GM21360 (cell line): Measurements from ENCODE around the gene MTG2.

Source experiments
- ATAC-seq: cut with Tn5 transposase; IDR thresholded peaks from one replicate; pipeline ENCODE4 v1.9.1; 2021; ENCODE audit warnings: mild to moderate bottlenecking, moderate library complexity; ENCODE audit not compliant: unreplicated experiment

MTG2 gene

DNA sequence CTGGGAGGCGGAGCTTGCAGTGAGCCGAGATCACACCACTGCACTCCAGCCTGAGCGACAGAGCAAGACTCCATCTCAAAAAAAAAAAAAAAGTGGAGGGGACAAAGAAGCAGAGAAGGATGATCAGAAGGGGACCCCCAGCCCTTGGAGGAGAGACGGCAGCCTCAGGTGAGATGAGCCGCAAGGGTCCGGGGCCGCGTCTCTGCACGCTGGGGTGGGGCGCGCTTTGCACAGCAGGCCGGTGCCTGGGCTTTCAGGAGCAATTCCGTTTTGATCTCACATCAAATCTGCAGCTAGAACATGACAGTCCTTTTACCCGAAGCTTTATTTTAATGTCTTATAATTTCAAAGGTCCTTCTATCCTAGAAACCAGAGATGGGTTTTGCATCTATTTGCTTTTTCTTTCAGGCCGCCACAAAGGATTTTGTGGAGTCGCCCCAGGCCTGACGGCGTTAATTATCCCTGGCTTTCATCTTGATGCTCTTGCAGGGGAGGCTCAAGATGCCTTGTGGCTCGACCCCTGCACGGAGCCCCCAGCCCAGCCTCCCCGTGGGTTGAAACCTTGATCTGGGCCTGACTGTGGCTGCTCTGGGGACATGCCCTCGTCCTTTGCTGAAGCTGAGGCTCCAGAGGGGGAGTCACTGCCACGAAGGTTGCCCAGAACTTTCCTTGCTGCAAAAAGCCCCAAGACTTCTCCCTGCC lies 20.0 kb downstream of the MTG2 start:
- no peak for ATAC-seq

GRCh38 chr20:62203378-62204030 lies 20.7 kb downstream of the MTG2 start:
- no peak for ATAC-seq

- ATAC-seq, result no peak
These were observed 23.0 kb downstream of the MTG2 start for GRCh38 chr20:62205618-62206387.

DNA sequence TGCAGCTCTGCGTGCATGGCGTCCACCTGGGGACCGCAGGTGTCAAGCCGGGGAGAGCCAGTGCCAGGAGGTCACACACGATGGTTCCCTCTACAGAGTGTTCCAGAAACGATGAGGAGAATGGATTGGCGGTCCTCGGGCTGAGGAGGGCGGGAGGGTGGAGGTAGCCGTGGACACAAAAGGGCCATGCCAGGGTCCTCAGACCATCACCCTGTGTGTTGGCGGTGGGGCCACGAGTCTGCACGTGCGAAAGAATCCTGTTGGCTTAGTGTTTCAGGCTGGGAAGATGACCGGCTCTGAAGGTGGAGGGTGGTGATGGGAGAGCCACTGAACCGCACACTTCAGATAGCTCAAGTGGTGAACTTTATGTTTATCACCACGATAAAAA lies 23.6 kb downstream of the MTG2 start:
- ATAC-seq, result no peak

GRCh38 chr20:62208061-62208794 lies 25.4 kb downstream of the MTG2 start:
- no peak for ATAC-seq

DNA sequence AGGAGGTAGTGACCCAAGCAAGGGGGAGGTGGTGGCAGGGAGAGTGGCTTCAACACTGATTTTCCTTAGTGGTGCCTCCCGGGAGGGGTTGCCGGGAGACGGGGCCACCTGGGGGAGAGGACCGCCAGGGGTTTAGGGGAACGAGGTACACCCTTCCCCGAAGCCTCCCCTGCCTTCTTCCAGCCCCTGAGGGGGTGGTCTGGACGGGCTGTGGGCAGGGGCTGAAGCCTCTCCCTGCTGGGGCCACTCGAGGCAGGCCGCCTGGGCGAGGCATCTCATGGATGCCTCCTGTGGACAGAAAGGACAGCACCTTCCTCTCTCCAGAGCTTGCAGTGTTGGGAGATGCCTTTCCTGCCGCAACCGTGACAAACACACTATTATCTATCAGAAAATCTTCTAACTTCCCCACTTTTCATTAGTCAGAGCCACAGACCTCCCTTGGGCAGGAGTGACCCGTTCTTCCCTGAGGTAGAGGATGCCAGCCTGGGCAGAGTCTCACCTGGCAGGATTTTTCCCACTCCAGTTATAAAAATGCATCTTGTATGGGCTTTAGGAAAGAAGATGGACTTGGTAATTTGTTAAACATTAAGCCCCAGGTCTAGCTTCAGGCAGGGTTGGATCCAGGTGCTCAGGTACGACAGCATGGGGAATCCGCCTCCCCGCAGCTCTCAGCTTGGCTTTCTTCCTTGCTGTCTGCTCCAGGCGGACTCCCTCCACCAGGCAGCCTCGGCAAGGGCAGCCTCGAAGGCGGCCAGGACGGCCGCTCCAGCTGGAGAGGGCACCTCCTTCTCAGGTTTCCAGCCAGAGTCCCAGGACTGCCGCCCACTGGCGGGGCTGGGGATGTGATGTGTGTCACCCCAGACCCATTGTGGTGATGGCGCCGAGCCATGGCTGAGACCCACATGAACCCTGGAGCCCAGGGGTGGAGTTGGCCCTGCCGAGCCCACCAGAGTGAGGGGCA lies 26.2 kb downstream of the MTG2 start:
- no peak for ATAC-seq

DNA sequence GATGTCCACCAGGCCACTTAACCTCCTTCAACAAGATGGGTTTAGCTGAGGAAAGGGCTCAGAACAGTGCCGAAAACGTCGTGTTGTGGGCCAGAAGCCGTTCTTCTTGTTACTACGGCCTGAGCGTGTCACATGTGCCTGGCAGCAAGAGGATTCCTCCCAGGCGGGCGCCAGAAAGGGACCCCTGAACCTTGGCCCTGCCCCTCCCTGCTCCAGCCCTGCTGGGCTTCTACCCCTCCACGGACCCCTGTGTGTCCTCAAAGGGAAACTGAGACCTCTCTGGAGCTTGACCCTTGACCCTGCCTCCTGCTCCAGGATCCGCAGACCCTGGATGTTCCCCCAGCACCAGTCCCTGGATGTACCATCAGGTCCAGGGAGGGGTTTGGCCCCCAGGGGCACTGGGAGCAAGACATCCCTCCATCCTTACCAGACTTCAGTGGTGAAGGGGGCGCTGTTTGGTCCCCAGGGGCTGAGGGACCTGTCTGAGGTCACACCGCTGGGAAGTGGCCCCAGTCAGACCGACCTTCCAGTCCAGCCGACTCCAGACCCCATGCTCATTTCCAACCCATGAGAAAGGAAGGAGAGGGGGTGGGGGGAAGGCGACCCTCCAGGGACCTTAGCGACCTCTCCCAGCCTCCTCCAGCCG lies 27.1 kb downstream of the MTG2 start:
- ATAC-seq, result no peak

GRCh38 chr20:62210496-62210855 lies 27.6 kb downstream of the MTG2 start:
- no peak for ATAC-seq

DNA sequence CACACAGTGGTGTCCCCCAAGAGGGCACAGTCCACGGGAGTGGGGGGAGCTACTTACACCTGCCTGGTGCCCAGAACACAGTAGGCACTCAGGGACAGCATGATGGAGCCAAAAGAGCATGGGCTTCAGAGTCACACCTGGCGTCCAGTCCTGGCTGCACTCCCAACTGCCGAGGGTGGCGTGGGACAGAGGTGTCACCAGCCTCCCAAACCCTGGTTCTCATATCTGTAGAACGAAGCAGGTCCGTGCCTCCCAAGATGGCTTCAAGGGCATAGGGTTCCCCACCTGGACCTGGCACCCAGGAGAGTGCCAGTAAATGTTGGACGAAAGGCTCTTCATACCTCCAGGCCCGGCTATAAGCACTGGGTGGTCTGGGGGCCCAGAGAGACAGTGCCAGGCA lies 28.4 kb downstream of the MTG2 start:
- no peak for ATAC-seq

DNA sequence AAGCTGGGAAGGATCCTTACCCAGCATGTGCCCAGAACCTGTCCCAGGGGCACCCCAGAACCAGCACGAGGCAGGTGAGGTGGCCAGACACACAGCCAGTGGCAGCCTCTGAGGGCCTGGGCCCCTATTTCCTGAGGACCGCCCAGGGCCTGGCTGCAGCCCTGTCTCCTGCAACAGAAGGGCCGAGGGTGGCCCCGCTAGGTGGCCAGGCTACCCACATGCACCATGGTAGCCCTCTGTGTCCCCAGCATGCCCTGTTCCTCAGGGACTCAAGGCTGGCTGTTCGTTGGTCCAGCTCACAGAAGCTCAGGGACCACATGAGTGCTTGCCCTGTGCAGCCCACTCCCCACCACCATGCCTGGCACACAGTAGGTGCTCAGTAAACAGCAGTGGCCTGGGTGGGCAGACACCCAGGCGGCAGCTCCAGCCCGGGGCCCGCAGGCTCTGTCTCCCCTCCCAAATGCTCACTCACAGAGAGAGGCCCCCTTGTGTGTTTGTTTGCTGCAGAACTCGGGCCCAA lies 29.0 kb downstream of the MTG2 start:
- no peak for ATAC-seq

GRCh38 chr20:62212299-62212698 lies 29.5 kb downstream of the MTG2 start:
- no peak for ATAC-seq

DNA sequence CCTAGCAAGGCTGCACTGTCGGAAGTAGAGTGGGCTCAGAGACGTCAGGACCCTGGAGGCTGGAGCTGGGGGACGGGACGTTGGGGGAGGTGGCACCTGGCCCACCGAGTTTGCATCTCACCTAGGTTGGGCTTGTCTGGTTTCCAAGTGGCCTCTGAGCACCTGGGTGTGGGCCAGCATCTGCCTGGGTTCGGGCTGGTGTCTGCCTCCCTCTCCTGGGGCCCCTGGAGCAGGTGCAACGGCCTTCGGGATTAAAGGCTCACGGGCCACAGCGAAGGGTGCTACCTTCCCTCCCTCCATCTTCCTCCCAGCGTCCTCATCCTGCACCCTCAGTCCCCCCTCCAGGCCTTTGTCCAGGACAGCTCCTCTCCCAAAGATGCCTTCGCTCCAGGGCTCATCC lies 31.2 kb downstream of the MTG2 start:
- no peak for ATAC-seq

DNA sequence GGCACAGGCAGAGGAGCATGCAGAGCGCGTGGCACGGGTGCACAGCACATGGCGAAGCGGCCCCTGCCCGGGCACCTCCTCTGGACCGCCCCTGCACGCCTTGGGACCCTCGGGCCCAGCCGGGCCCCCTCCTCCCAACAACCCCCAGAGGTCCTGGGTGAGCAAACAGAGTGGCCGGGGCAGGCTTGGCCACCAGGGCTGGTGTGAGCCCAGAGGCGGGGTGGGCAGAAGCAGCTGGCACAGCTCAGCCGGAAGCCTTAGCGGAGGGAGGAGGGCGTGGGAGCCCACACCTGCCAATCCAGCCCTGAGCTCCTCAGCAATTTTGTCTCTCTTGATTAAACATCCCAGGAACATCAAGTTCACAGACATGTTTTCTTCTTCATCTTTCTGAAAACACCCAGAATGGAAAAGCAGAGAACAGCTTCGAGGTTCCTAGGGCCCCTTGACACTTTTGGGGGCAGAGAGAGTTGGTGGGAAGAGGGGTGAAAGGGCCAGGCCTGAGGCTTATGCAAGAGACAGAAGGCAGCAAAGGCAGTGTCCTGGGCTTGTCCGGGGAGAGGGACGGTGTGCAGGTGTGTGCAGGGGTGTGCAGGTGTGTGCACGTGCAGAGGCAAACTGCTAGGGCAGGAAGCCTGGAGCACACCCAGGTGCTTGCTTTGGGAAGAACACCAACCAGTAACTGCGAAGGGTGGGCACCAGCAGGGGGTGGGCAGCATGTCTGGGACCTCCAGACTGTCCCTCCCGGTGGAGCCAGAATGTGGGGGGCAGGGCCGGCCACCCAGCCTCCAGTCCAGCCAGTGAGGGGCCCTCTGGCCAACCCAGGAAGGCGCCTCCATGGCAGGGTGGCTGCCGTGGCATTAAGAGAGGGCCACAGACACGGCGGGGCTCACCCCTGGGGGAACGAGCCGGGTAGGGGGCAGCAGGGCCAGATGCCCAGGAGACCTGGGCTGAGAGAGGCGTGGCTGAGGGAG lies 32.5 kb downstream of the MTG2 start:
- no peak for ATAC-seq

DNA sequence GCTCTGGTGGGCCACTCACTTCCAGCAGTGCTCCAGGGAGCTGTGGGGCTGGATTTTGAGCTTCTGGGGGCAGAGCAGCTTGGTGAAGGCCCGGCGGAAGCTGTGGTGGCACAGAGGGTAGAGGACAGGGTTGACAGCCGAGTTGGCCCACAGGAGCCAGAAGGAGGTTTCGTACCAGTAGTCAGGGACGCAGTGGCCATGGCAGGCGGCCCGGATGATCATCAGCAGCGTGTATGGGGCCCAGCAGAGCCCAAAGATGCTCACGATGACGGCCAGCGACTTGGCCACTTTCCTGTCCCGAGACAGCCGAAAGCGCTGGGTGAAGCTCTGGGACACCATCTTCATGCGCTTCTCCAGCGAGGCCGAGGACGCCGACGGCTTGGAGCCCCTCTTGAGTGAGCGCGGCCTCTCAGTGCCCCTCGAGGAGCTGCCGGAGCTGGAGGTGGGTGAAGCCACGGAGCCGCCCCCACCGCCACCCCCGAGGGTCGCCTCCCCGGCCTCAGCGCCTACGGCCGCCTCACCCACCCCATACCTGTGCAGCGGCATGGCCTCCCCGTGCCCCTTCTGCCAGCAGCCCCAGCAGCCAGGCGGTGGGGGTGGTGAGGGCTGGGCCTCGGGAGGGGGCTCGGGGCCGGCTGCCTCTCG lies 33.3 kb downstream of the MTG2 start:
- ATAC-seq, result no peak

- no peak for ATAC-seq
These were observed 34.1 kb downstream of the MTG2 start for GRCh38 chr20:62216636-62217566.

DNA sequence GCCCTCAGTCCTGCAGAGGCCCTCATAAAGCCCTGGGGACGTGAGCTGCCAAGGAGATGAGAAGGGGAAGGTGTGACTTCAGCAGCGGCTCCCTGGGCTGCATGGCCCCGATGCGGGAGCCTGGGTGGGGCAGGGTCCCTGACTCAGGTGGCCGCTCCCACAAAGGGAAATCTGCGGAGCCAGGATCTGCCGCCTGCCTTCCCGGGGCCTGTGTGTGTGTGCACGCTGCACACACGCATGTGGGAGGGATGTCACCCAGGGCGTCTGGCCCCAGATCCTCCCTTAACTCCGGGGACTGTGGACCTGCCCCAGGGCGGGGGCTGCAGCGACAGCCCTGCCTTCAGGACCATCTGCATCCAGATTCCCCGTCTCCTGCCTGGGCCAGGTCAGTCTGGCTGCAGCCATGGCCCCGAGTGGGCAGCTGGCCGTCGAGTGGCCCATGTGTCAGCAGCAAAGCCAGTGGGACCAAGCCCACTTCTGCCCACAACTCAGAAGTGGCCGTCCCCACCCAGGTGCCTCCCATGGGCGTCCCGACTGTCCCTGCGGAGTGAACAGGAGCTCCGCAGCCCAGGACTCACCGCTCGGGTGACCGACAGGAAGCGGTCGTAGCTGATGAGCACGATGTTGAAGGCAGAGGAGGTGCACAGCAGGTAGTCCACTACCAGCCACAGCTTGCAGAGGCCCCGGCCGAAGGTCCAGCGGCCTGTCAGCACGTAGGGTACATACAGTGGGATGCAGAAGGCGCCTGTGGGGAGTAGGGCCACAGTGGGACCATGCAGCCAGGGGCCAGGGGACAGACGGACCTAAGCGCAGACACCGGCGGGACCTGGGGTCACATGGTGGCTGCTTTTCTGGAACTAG lies 35.3 kb downstream of the MTG2 start:
- ATAC-seq, result no peak
